HEK293 (cell line): ENCODE results near the gene MUC4.
"Not testable (repeated sequence)": the region's sequence is repeated elsewhere in the genome, so short reads cannot be mapped to it uniquely, and the experiment has no call there.

Source experiments
- CTCF ChIP-seq: fragments of 450-650 bp; formaldehyde crosslinking; IDR thresholded peaks from 2 replicates; pipeline ENCODE4 v1.5.1; 2016; ENCODE audit warnings: missing biosample characterization, missing genetic modification characterization
- KLF9 ChIP-seq: fragments of 450-650 bp; formaldehyde crosslinking; IDR thresholded peaks from 2 replicates; pipeline ENCODE4 v1.5.1; 2016; ENCODE audit warnings: missing biosample characterization, missing genetic modification characterization, low read depth
- MYNN ChIP-seq: fragments of 450-650 bp; formaldehyde crosslinking; IDR thresholded peaks from 2 replicates; pipeline ENCODE4 v1.5.1; 2016; ENCODE audit warnings: missing biosample characterization, missing genetic modification characterization, borderline replicate concordance
- ZBTB10 ChIP-seq: fragments of 450-650 bp; formaldehyde crosslinking; IDR thresholded peaks from 2 replicates; pipeline ENCODE4 v1.5.1; 2016; ENCODE audit warnings: missing biosample characterization, missing genetic modification characterization
- ZBTB44 ChIP-seq: fragments of 450-650 bp; IDR thresholded peaks from 2 replicates; pipeline ENCODE4 v1.5.1; 2018; ENCODE audit warnings: missing biosample characterization, mild to moderate bottlenecking, missing genetic modification characterization
- ZEB2 ChIP-seq: fragments of 450-650 bp; formaldehyde crosslinking; IDR thresholded peaks from 2 replicates; pipeline ENCODE4 v1.5.1; 2016; ENCODE audit warnings: missing biosample characterization, missing genetic modification characterization
- ZFP3 ChIP-seq: fragments of 450-650 bp; formaldehyde crosslinking; IDR thresholded peaks from 2 replicates; pipeline ENCODE4 v1.5.1; 2016; ENCODE audit warnings: low read depth, missing biosample characterization, missing genetic modification characterization
- ZNF140 ChIP-seq: fragments of 450-650 bp; formaldehyde crosslinking; IDR thresholded peaks from 2 replicates; pipeline ENCODE4 v1.5.1; 2016; ENCODE audit warnings: missing biosample characterization, missing genetic modification characterization
- ZNF785 ChIP-seq: fragments of 450-650 bp; formaldehyde crosslinking; IDR thresholded peaks from 2 replicates; pipeline ENCODE4 v1.5.1; 2016; ENCODE audit warnings: missing biosample characterization, missing genetic modification characterization

DNA sequence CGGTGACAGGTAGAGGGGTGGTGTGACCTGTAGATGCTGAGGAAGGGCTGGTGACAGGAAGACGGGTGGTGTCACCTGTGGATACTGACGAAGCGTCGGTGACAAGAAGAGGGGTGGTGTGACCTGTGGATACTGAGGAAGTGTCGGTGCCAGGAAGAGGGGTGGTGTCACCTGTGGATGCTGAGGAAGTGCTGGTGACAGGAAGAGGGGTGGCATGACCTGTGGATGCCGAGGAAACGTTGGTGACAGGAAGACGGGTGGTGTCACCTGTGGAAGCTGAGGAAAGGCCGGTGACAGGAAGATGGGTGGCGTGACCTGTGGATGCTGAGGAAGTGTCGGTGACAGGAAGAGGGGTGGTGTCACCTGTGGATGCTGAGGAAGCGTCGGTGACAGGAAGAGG, 27.7 kb downstream of the MUC4 start:
- TF ChIP-seq MYNN (tag by site-specific recombination); ZNF140 (tag by site-specific recombination); CTCF; ZBTB10 (tag by site-specific recombination); ZFP3 (tag by site-specific recombination); KLF9 (tag by site-specific recombination); ZNF785 (tag by site-specific recombination); ZEB2 (tag by site-specific recombination); ZBTB44 (tag by site-specific recombination): not testable (repeated sequence)
